ENCODE data around the gene RNF40. TPM values are rescaled to one million over a fixed set of nuclear protein-coding genes. Genes with fewer than 3 reads are reported as not detected.

The RNF40 gene
- polyA plus RNA-seq (2013, experiment 1 of 2; ENCODE audit: insufficient read length), result 73.0 TPM
- polyA plus RNA-seq (2013, experiment 2 of 2; ENCODE audit: insufficient read length), result 56.3 TPM

- DNase-seq, result peak; percentile 98
These were observed at the start of gene RNF40, which contains the start of gene CFAP119 for GRCh38 chr16:30761928-30762902. TSS of gene RNF40 (plus strand) at chr16:30762322. CDS start at chr16:30762546, 224 bp downstream. TSS of gene CFAP119 (minus strand) at chr16:30762062. CDS start at chr16:30761748, 314 bp downstream.

GRCh38 chr16:30715750-30716445 lies 46.2 kb upstream of the RNF40 start:
- DNase-seq, result peak; percentile 49

DNA sequence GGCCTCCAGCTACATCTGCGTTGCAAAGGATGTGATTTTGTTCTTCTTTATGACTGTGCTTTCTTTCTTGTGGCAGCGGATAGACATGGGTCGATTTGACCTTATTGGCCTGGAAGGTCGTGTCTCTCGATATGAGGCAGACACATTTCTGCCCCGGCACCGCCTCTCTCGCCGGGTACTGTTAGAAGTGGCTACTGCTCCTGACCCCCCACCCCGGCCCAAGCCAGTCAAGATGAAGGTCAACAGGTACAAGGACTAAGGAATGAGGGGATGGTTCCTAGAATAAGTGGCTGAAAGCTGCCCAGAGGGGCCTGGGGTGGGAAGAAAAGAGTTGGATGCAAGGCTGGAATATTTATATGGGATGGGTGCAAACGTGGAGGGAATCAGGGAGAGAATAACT lies 42.0 kb upstream of the RNF40 start:
- no peak for DNase-seq

GRCh38 chr16:30720694-30721093 lies 41.4 kb upstream of the RNF40 start:
- DNase-seq, result no peak

- no peak for DNase-seq
These were observed 41.0 kb upstream of the RNF40 start for GRCh38 chr16:30721167-30721566.

DNA sequence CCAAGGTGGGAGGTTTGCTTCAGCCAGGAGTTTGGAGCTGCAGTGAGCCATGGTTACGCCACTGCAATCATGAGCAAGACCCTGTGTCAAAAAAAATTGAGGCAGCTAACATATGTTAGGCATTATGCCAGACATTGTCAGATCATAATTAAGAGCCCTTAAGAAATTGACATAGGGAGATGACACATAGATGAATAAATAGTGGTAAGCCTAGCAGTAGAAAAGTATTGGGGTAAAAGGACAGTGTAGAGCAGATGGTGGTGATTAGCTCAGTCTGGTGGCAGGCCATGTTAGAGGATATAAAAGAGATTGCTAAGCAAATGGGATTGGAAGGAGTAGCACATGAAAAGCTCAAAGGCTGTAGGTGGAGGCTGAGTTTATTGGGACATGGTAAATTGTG lies 40.5 kb upstream of the RNF40 start:
- no peak for DNase-seq

GRCh38 chr16:30722443-30722842 lies 39.7 kb upstream of the RNF40 start:
- DNase-seq, result no peak

DNA sequence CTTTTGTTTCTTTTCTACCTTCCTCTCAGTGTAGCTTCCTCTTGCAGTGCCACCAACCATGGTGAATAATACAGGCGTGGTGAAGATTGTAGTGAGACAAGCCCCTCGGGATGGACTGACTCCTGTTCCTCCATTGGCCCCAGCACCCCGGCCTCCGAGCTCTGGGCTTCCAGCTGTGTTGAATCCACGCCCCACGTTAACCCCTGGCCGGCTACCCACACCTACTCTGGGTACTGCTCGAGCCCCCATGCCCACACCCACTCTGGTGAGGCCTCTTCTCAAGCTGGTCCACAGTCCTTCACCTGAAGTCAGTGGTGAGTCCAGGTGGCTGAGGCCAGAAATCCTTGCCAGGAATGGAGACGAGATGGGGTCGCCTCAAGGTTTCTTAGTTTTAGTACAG lies 39.2 kb upstream of the RNF40 start:
- DNase-seq, result no peak

GRCh38 chr16:30723725-30724355 lies 38.3 kb upstream of the RNF40 start:
- no peak for DNase-seq

- DNase-seq, result no peak
These were observed 37.3 kb upstream of the RNF40 start for GRCh38 chr16:30724641-30725417.

DNA sequence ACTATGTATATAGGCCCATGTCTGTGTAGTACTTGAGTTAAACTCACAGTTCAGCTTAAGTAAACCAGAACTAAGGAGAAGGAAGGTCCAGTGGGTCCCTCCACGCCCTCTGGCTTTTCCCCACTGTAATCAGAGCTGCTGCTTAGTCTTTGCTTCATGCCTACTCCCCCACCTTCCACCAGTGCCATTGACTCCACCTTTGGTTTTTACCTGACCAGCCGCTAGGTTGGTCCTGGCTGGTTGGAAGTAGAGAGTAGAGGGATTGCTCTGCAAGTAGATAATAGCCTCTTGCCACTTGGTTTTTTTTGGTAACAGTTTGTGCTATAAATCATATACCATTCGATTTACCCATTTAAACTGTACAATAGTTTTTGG lies 36.7 kb upstream of the RNF40 start:
- no peak for DNase-seq

DNA sequence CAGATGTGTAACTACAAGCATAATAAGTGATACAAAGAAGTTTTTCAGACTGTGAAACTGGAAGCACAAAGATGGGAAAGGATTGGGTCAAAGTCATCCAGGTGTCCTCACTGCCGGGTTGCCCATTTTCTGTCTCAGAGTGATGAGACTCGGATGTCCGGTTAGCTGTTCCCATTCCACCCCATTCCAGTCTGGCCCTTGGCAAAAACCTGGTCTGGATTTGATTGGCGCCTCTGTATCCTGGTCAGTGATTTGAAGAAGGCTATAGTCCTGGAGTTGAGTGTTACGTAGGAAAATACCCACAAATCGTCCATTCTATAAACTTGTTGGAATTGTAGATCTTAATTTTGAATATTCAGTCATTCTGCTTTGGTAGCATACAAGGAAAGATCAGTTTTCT lies 33.8 kb upstream of the RNF40 start:
- DNase-seq, result no peak

DNA sequence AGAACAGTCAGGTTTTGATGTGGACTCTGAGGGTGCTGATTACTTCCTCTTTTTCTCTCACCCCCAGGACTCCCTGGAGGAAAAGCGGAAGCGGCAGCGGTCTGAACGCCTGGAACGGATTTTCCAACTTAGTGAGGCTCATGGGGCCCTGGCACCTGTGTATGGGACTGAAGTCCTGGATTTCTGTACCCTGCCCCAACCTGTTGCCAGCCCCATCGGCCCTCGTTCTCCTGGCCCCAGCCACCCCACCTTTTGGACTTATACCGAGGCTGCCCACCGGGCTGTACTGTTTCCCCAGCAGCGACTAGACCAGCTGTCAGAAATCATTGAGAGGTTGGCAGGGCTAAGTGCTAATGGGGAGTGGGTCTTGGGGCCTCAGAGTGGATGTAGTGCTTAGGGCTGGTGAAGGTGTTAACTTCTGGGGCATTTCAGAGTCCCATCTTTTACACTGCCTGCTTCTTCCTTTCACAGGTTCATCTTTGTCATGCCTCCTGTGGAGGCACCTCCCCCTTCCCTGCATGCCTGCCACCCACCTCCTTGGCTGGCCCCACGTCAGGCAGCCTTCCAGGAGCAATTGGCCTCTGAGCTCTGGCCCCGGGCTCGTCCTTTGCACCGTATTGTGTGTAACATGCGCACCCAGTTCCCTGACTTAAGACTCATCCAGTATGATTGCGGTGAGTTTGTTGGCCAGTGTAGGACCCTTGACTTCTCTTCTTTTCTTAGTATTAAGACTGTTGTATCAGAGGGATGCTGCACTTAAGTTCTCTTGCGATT lies 33.0 kb upstream of the RNF40 start:
- no peak for DNase-seq

DNA sequence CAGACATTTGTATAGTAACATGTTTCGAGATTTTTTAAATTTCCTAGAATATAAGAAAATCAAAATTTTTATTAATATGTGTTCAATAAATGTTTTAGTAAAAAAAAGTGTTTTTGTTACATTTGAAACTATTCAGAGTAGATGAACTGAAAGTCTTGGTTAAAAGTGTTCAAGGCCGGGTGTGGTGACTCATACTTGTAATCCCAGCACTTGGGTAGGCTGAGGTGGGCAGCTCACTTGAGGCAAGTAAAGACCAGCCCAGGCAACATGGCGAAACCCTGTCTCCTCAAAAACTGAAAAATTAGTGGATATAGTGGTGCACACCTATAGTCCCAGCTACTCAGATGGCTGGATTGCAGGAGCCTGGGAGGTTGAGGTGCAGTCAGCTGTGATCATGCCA lies 30.7 kb upstream of the RNF40 start:
- no peak for DNase-seq

GRCh38 chr16:30736995-30737793 lies 24.9 kb upstream of the RNF40 start:
- DNase-seq, result no peak

DNA sequence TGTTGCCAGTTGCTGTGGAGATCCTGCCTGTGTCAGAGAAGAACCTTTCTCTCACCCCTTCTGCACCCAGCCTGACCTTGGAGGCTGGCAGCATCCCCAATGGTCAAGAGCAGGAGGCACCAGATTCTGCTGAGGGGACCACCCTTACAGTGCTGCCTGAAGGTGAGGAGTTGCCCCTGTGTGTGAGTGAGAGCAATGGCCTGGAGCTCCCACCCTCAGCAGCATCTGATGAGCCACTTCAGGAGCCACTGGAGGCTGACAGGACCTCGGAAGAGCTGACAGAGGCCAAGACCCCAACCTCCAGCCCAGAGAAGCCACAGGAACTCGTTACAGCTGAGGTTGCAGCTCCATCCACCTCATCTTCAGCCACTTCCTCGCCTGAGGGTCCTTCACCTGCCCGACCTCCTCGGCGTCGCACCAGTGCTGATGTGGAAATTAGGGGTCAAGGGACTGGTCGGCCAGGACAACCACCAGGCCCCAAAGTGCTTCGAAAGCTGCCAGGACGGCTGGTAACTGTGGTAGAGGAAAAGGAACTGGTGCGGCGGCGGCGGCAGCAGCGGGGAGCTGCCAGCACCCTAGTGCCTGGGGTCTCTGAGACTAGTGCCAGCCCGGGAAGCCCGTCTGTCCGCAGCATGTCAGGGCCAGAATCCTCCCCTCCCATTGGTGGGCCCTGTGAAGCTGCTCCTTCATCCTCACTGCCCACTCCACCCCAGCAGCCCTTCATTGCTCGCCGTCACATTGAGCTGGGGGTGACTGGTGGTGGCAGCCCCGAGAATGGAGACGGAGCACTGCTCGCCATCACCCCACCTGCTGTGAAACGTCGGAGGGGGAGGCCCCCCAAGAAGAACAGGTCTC lies 24.1 kb upstream of the RNF40 start:
- DNase-seq, result no peak

DNA sequence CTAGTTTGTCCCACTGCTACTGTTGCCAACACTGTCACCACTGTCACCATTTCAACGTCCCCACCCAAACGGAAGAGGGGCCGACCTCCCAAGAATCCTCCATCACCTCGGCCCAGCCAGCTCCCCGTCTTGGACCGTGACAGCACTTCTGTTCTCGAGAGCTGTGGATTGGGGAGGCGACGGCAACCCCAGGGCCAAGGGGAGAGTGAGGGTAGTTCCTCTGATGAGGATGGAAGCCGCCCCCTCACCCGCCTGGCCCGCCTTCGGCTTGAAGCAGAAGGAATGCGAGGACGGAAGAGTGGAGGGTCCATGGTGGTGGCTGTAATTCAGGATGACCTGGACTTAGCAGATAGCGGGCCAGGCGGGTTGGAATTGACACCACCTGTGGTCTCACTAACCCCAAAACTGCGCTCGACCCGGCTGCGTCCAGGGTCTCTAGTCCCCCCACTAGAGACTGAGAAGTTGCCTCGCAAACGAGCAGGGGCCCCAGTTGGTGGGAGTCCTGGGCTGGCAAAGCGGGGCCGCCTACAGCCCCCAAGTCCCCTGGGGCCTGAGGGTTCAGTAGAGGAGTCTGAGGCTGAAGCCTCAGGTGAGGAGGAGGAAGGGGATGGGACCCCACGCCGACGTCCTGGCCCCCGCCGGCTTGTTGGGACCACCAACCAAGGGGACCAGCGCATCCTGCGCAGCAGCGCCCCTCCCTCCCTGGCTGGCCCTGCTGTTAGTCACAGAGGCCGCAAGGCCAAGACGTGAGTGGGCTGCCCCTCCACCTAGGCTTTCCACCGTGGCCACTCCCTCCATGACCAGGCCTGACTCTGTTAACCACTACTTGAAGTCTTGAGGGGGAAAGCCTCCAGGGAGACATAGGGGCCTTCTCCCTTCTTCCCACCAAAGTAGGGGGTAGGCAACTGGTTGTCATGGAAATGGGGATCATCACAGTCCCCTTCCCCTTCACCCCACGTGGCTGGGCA lies 22.9 kb upstream of the RNF40 start:
- DNase-seq, result no peak
